GM23338 (cell line): Measurements from ENCODE around the gene CCL23. TPM values are rescaled to one million over a fixed set of nuclear protein-coding genes. Genes with fewer than 3 reads are reported as not detected.

ENCODE experiments used
- ATAC-seq: fragments of 200-7000 bp; cut with Tn5 transposase; 3 replicates; pipeline ENCODE4 v1.9.1; 2020
- DNase-seq: peaks from one replicate; pipeline ENCODE4 v3.0.0-alpha.2; 2015; ENCODE audit warnings: low spot score
- H2AFZ ChIP-seq: fragments of 200-600 bp; sonication (generic); 2 replicates; pipeline ENCODE4 v1.8.0; 2016; ENCODE audit warnings: antibody characterized with exemption, mild to moderate bottlenecking, moderate library complexity
- H3F3A ChIP-seq: fragments of 200-600 bp; sonication (generic); replicated peaks from 2 replicates; pipeline ENCODE4 v1.8.0; 2017; ENCODE audit warnings: antibody characterized with exemption, mixed run types, low read depth
- H3K27ac ChIP-seq: fragments of 200-600 bp; sonication (generic); 2 replicates; pipeline ENCODE4 v1.6.1; 2016; ENCODE audit warnings: low read depth
- H3K27me3 ChIP-seq: fragments of 200-600 bp; sonication (generic); 2 replicates; pipeline ENCODE4 v1.8.0; 2016; ENCODE audit warnings: mild to moderate bottlenecking, mixed run types, moderate library complexity; ENCODE audit not compliant: insufficient read depth
- H3K36me3 ChIP-seq: fragments of 200-600 bp; sonication (generic); 2 replicates; pipeline ENCODE4 v1.8.0; 2016; ENCODE audit warnings: mild to moderate bottlenecking; ENCODE audit not compliant: insufficient read depth
- H3K4me1 ChIP-seq: fragments of 200-600 bp; sonication (generic); 2 replicates; pipeline ENCODE4 v1.8.0; 2016; ENCODE audit warnings: mild to moderate bottlenecking, moderate library complexity; ENCODE audit not compliant: insufficient read depth
- H3K4me2 ChIP-seq: fragments of 200-600 bp; sonication (generic); 2 replicates; pipeline ENCODE4 v1.7.1; 2017; ENCODE audit warnings: mixed run types
- H3K4me3 ChIP-seq: fragments of 200-600 bp; sonication (generic); 2 replicates; pipeline ENCODE4 v1.6.1; 2016; ENCODE audit warnings: mixed run types
- H3K79me2 ChIP-seq: fragments of 200-600 bp; sonication (generic); replicated peaks from 2 replicates; pipeline ENCODE4 v1.8.0; 2017; ENCODE audit warnings: mild to moderate bottlenecking; ENCODE audit not compliant: insufficient read depth
- H3K9me2 ChIP-seq: fragments of 200-600 bp; sonication (generic); 2 replicates; pipeline ENCODE4 v1.8.0; 2017; ENCODE audit not compliant: insufficient read depth
- H4K20me1 ChIP-seq: fragments of 200-600 bp; sonication (generic); replicated peaks from 2 replicates; pipeline ENCODE4 v1.8.0; 2017; ENCODE audit warnings: mild to moderate bottlenecking; ENCODE audit not compliant: insufficient read depth
- H3K27ac Mint-ChIP-seq: 2 replicates; pipeline ENCODE4 v1.8.0; 2020; ENCODE audit warnings: inconsistent platforms, mild to moderate bottlenecking, moderate library complexity, mixed read lengths
- H3K27me3 Mint-ChIP-seq: 3 replicates; pipeline ENCODE4 v1.8.0; 2022; ENCODE audit warnings: low read depth, mild to moderate bottlenecking, moderate library complexity, mixed read lengths, inconsistent platforms; ENCODE audit not compliant: insufficient read depth, poor library complexity
- H3K36me3 Mint-ChIP-seq: 3 replicates; pipeline ENCODE4 v1.8.0; 2021; ENCODE audit warnings: low read depth, mild to moderate bottlenecking, inconsistent platforms, moderate library complexity, mixed read lengths
- H3K4me1 Mint-ChIP-seq: 3 replicates; pipeline ENCODE4 v1.8.0; 2020; ENCODE audit warnings: mild to moderate bottlenecking, inconsistent platforms, mixed read lengths
- H3K4me3 Mint-ChIP-seq: 3 replicates; pipeline ENCODE4 v1.8.0; 2021; ENCODE audit warnings: moderate library complexity, mild to moderate bottlenecking, inconsistent platforms, mixed read lengths
- H3K9me3 Mint-ChIP-seq: 3 replicates; pipeline ENCODE4 v1.8.0; 2020; ENCODE audit warnings: moderate library complexity, mild to moderate bottlenecking, inconsistent platforms, mixed read lengths
- CREB1 ChIP-seq: fragments of 250-450 bp; sonication (Bioruptor Pico); IDR thresholded peaks from 2 replicates; pipeline ENCODE4 v1.5.0; 2020; ENCODE audit warnings: low read depth, mild to moderate bottlenecking, moderate library complexity
- CTCF ChIP-seq, 2 experiments: fragments of 200-600 bp in 1 of 2; sonication (generic) in 1 of 2; conservative IDR thresholded peaks; 2 replicates each; pipeline versions ENCODE4 v1.5.1 to v1.6.1; 2016 to 2017; ENCODE audit warnings: antibody characterized with exemption in 2 of 2, low read depth in 2 of 2, mild to moderate bottlenecking in 2 of 2, moderate library complexity in 1 of 2
- EZH2 ChIP-seq: fragments of 200-600 bp; sonication (generic); IDR thresholded peaks from one replicate; pipeline ENCODE4 v1.8.0; 2017; ENCODE audit warnings: antibody characterized with exemption, mild to moderate bottlenecking, low read depth; ENCODE audit not compliant: unreplicated experiment
- EZH2phosphoT487 ChIP-seq: fragments of 200-600 bp; sonication (generic); IDR thresholded peaks from one replicate; pipeline ENCODE4 v1.8.1; 2018; ENCODE audit warnings: antibody characterized with exemption; ENCODE audit not compliant: unreplicated experiment
- JUNB ChIP-seq: IDR thresholded peaks from one replicate; pipeline ENCODE4 v1.6.1; 2016; ENCODE audit warnings: antibody characterized with exemption; ENCODE audit not compliant: unreplicated experiment
- NANOG ChIP-seq: IDR thresholded peaks from 2 replicates; pipeline ENCODE4 v1.6.1; 2016; ENCODE audit warnings: antibody characterized with exemption, borderline replicate concordance
- POLR2AphosphoS5 ChIP-seq: IDR thresholded peaks from 2 replicates; pipeline ENCODE4 v1.6.1; 2016; ENCODE audit warnings: antibody characterized with exemption, low read depth
- REST ChIP-seq: IDR thresholded peaks from one replicate; pipeline ENCODE4 v1.6.1; 2018; ENCODE audit warnings: antibody characterized with exemption; ENCODE audit not compliant: unreplicated experiment
- STAT1 ChIP-seq: IDR thresholded peaks from one replicate; pipeline ENCODE4 v1.6.1; 2016; ENCODE audit warnings: antibody characterized with exemption; ENCODE audit not compliant: unreplicated experiment
- ZNF114 ChIP-seq: fragments of 250-450 bp; sonication (Bioruptor Pico); IDR thresholded peaks from 2 replicates; pipeline ENCODE4 v1.5.0; 2020; ENCODE audit warnings: mild to moderate bottlenecking, moderate library complexity
- ZNF331 ChIP-seq: fragments of 250-450 bp; sonication (Bioruptor Pico); IDR thresholded peaks from 2 replicates; pipeline ENCODE4 v1.5.0; 2020; ENCODE audit warnings: low read depth, mild to moderate bottlenecking, moderate library complexity
- ZNF462 ChIP-seq: fragments of 250-450 bp; sonication (Bioruptor Pico); IDR thresholded peaks from 2 replicates; pipeline ENCODE4 v1.5.0; 2020; ENCODE audit warnings: mild to moderate bottlenecking, moderate library complexity
- polyA plus RNA-seq: library from polyadenylated mRNA; unstranded; fragments of >200 nt; fragmentation: Nextera tagmentation; extraction: Ambion mirVana; gene quantifications from 2 replicates; pipeline ENCODE4 v1.2.1, GENCODE V29; 2016
- total RNA-seq: library from RNA; depleted of rRNA; stranded (reverse); fragments of >200 nt; shearing (Covaris generic); gene quantifications from 2 replicates; pipeline ENCODE4 v1.2.3, GENCODE V29; 2014

Gene CCL23
- total and polyA plus RNA-seq, 2 experiments from 2014 or later = not detected

GRCh38 chr17:36049643-36050042 lies 31.9 kb upstream of the CCL23 start (continued):
- TF ChIP-seq EZH2phosphoT487 (no peak), STAT1 (no peak)

- no peak for DNase-seq
- Histone ChIP-seq H2AFZ (no peak overlapping the region), H3K36me3 (0 out of 2 replicates have a peak, but pooled peaks cover 3% of the 10 kb centered on the region), H3K27me3 (no peaks in the 10 kb centered on the region), H3K9me2 (no peaks in the 10 kb centered on the region; the same call in 1 of the 2 replicates), H3K4me1 (no peaks in the 10 kb centered on the region), H3K79me2 (no peaks in the 10 kb centered on the region), H3K4me3 (no peak overlapping the region), H4K20me1 (no peaks in the 10 kb centered on the region), H3F3A (no peaks in the 10 kb centered on the region), H3K27ac (no peak overlapping the region), H3K4me2 (no peak overlapping the region)
- TF ChIP-seq JUNB (no peak), CREB1 (CRISPR knock-in tag) (no peak), POLR2AphosphoS5 (no peak), ZNF462 (no peak), EZH2phosphoT487 (no peak), EZH2 (no peak), ZNF331 (CRISPR knock-in tag) (no peak), NANOG (no peak), CTCF (conservative IDR thresholded peaks at IDR 0.05; ENCODE audit: low read depth in 2 of 2) (no peak), ZNF114 (CRISPR knock-in tag) (no peak), REST (no peak)
- no peak for ATAC-seq
- Mint-ChIP-seq H3K9me3 (peaks cover 22% of the 10 kb centered on the region), H3K36me3 (no peaks in the 10 kb centered on the region), H3K27me3 (no peaks in the 10 kb centered on the region), H3K4me3 (no peak overlapping the region), H3K27ac (no peak overlapping the region), H3K4me1 (no peaks in the 10 kb centered on the region)
Observed at GRCh38 chr17:36048066-36048465, 30.3 kb upstream of the CCL23 start.
